Endothelial cell of umbilical vein (primary cell): ENCODE results near the gene TRPM5. TPM values are rescaled to one million over a fixed set of nuclear protein-coding genes. Genes with fewer than 3 reads are reported as not detected.

ENCODE experiments used
- BruUV-seq: library from RNA; stranded (reverse); fragments of 400-500 nt; replicated peaks from 2 replicates; lab custom pipeline; 2021; lab: Mats Ljungman, UMichigan
- CTCF ChIA-PET: fragments of 300-600, 350-600 bp; sonication (Branson Sonifier 250); formaldehyde crosslinking; loops from one replicate; lab custom pipeline; 2021; ENCODE audit warnings: antibody characterized with exemption, inconsistent platforms; lab: Charles Lee
- POLR2A ChIA-PET: fragments of 300-600, 350-600 bp; sonication (Branson Sonifier 250); formaldehyde crosslinking; loops from one replicate; lab custom pipeline; 2021; ENCODE audit warnings: antibody characterized with exemption, inconsistent platforms; lab: Charles Lee
- DNase-seq: peaks from one replicate; pipeline ENCODE4 v3.0.0-alpha.2; 2011; ENCODE audit warnings: low read depth, low spot score
- FAIRE-seq: peaks from 2 replicates; lab custom pipeline; 2011; peaks lifted over from hg19 to GRCh38; lab: Jason Lieb, UNC
- H2AFZ ChIP-seq: 2 replicates; pipeline ENCODE4 v1.6.0; 2012; ENCODE audit warnings: low read depth, low read length, control low read depth, inconsistent platforms
- H3K27ac ChIP-seq: 2 replicates; pipeline ENCODE4 v1.5.1; 2011; ENCODE audit warnings: low read depth, mild to moderate bottlenecking, control low read depth, low read length, moderate library complexity; ENCODE audit not compliant: insufficient read depth
- H3K27me3 ChIP-seq, 2 experiments: 2 replicates each; pipeline versions ENCODE4 v1.6.0 to v1.6.1; 2011; ENCODE audit warnings: low read length in 2 of 2, mixed read lengths in 1 of 2; ENCODE audit not compliant: control insufficient read depth in 2 of 2, insufficient read depth in 2 of 2
- H3K36me3 ChIP-seq, 2 experiments: 2 replicates in 1 of 2; 3 replicates in 1 of 2; pipeline ENCODE4 v1.5.1; 2011; ENCODE audit warnings: low read length in 2 of 2, mild to moderate bottlenecking in 1 of 2, moderate library complexity in 1 of 2; ENCODE audit not compliant: control insufficient read depth in 2 of 2, insufficient read depth in 2 of 2; ENCODE audit errors: extremely low read depth in 1 of 2
- H3K4me1 ChIP-seq: 3 replicates; pipeline ENCODE4 v1.5.1; 2011; ENCODE audit warnings: mild to moderate bottlenecking, low read length; ENCODE audit not compliant: control insufficient read depth, insufficient read depth; ENCODE audit errors: extremely low read depth
- H3K4me2 ChIP-seq: 2 replicates; pipeline ENCODE4 v1.6.1; 2011; ENCODE audit warnings: low read length, control low read depth, mixed read lengths; ENCODE audit not compliant: insufficient read depth
- H3K4me3 ChIP-seq, 3 experiments: fragments of 200-600 bp in 1 of 3; sonication (generic), shearing (Covaris generic) in 1 of 3; replicated peaks in 1 of 3; 2 replicates each; pipeline ENCODE4 v1.5.1; 2011 to 2016; ENCODE audit warnings: control low read depth in 3 of 3, low read length in 3 of 3, mild to moderate bottlenecking in 2 of 3, inconsistent platforms in 1 of 3, low read depth in 1 of 3, moderate library complexity in 1 of 3; ENCODE audit not compliant: insufficient read depth in 1 of 3
- H3K79me2 ChIP-seq: 2 replicates; pipeline ENCODE4 v1.6.0; 2012; ENCODE audit warnings: low read length, inconsistent platforms; ENCODE audit not compliant: control insufficient read depth, insufficient read depth
- H3K9ac ChIP-seq: replicated peaks from 2 replicates; pipeline ENCODE3; 2011; ENCODE audit warnings: low read length, control low read depth; ENCODE audit not compliant: insufficient read depth; ENCODE audit errors: extremely low read depth
- H3K9me1 ChIP-seq: replicated peaks from 3 replicates; pipeline ENCODE4 v1.6.0; 2011; ENCODE audit warnings: mild to moderate bottlenecking, low read length; ENCODE audit not compliant: control insufficient read depth, insufficient read depth; ENCODE audit errors: extremely low read depth
- H3K9me3 ChIP-seq: replicated peaks from 2 replicates; pipeline ENCODE4 v1.5.1; 2012; ENCODE audit warnings: low read length, inconsistent platforms; ENCODE audit not compliant: control insufficient read depth, insufficient read depth
- H4K20me1 ChIP-seq: replicated peaks from 2 replicates; pipeline ENCODE3; 2011; ENCODE audit warnings: mild to moderate bottlenecking, low read length; ENCODE audit not compliant: control insufficient read depth, insufficient read depth; ENCODE audit errors: extremely low read depth
- CTCF ChIP-seq, 2 donors: IDR thresholded peaks; 1 replicate in 1 of 2; 2 replicates in 1 of 2; pipeline ENCODE4 v1.5.1; 2011; ENCODE audit warnings: low read length in 2 of 2, mild to moderate bottlenecking in 2 of 2, moderate library complexity in 2 of 2, control low read depth in 1 of 2, inconsistent platforms in 1 of 2, low read depth in 1 of 2; ENCODE audit not compliant: insufficient read depth in 1 of 2; ENCODE audit errors: extremely low read depth in 1 of 2
- EZH2 ChIP-seq: IDR thresholded peaks from 2 replicates; pipeline ENCODE4 v1.6.1; 2012; ENCODE audit warnings: borderline replicate concordance, low read depth, mild to moderate bottlenecking, moderate library complexity, low read length, inconsistent platforms; ENCODE audit not compliant: severe bottlenecking
- FOS ChIP-seq: IDR thresholded peaks from 2 replicates; pipeline ENCODE4 v1.6.1; 2011; ENCODE audit warnings: mild to moderate bottlenecking, low read length, moderate library complexity, borderline replicate concordance; ENCODE audit not compliant: insufficient read depth
- GATA2 ChIP-seq: IDR thresholded peaks from 2 replicates; pipeline ENCODE4 v1.7.0; 2011; ENCODE audit warnings: low read depth, mild to moderate bottlenecking, moderate library complexity, mixed read lengths, low read length; ENCODE audit not compliant: insufficient read length, insufficient read depth
- JUN ChIP-seq: IDR thresholded peaks from 2 replicates; pipeline ENCODE4 v1.6.1; 2011; ENCODE audit warnings: borderline replicate concordance, low read depth; ENCODE audit not compliant: insufficient read length, insufficient read depth
- MAX ChIP-seq: IDR thresholded peaks from 2 replicates; pipeline ENCODE4 v1.6.1; 2011; ENCODE audit not compliant: insufficient read depth, insufficient read length
- MYC ChIP-seq: IDR thresholded peaks from one replicate; pipeline ENCODE4 v1.6.1; 2011; ENCODE audit warnings: mild to moderate bottlenecking, low read depth, low read length
- POLR2A ChIP-seq: IDR thresholded peaks from 2 replicates; pipeline ENCODE4 v1.6.1; 2012; ENCODE audit warnings: low read depth, mild to moderate bottlenecking, control low read depth, low read length
- POLR2AphosphoS5 ChIP-seq: IDR thresholded peaks from 2 replicates; pipeline ENCODE4 v1.6.1; 2012; ENCODE audit warnings: low read depth, mild to moderate bottlenecking, control low read depth, low read length, moderate library complexity; ENCODE audit not compliant: insufficient read depth
- dilution Hi-C: fragments of 300-500 bp; cut with MboI; formaldehyde crosslinking; loops from one replicate; pipeline ENCODE4 v1.15.0; 2019; ENCODE audit warnings: low sequenced_read_pairs; ENCODE audit not compliant: extremely low pct_ligation_motif_present
- intact Hi-C: fragments of 100-400 bp; cut with micrococcal nuclease; formaldehyde crosslinking; loops from one replicate; pipeline ENCODE4 v1.10.0; 2022
- polyA plus RNA-seq, 4 experiments: library from polyadenylated mRNA; depleted of rRNA in 3 of 4; stranded (reverse) in 3 of 4; unstranded in 1 of 4; fragments of >200 nt; gene quantifications; 2 replicates each; pipeline versions ENCODE4 v1.2.1 to v1.2.3, GENCODE V29; 2011 to 2012; ENCODE audit warnings: missing spikeins in 1 of 4
- total RNA-seq: library from RNA; stranded (reverse); gene quantifications from 2 replicates; pipeline ENCODE4 v1.2.3, GENCODE V29; 2021

Gene TRPM5
- total and polyA plus RNA-seq, 2 donors (not counting 3 experiments of a cell fraction or from before 2014, with no cell fraction given): not detected

- Histone ChIP-seq H3K4me1 (no peaks in the 10 kb centered on the region), H3K9me1 (no peaks in the 10 kb centered on the region), H3K36me3 (no peaks in the 10 kb centered on the region), H3K4me3 (no peak overlapping the region), H3K9ac (no peak overlapping the region), H4K20me1 (no peaks in the 10 kb centered on the region), H3K4me2 (no peak overlapping the region), H2AFZ (no peak overlapping the region), H3K27me3 (no peaks in the 10 kb centered on the region), H3K79me2 (no peaks in the 10 kb centered on the region), H3K27ac (no peak overlapping the region), H3K9me3 (no peaks in the 10 kb centered on the region)
- ChIA-PET CTCF (interaction anchor here (1.1 to 10.1 kb wide), 7 partner anchors 8 to 218 kb away, joined by 3 to 829 read pairs (median 4); partner anchors contain the start of genes C11orf21, TSPAN32 and TSSC4), POLR2A (no interaction called here)
- BruUV-seq: no TSS peak
- intact Hi-C loops: no loop called here
- TF ChIP-seq MAX (no peak), POLR2AphosphoS5 (no peak), EZH2 (no peak), GATA2 (no peak), CTCF (IDR thresholded peaks at IDR 0.05; ENCODE audit: extremely low read depth in 1 of 2, insufficient read depth in 1 of 2, low read depth in 1 of 2, low read length in 2 of 2) (no peak), JUN (no peak), MYC (no peak), FOS (no peak), POLR2A (no peak)
- DNase-seq: no peak
- no peak for FAIRE-seq
- dilution Hi-C loops: no loop called here
These were observed 27.5 kb downstream of the TRPM5 start for GRCh38 chr11:2416765-2417164.
